DMS79 treated with DMSO at 0.1 percent for 48 hours (cell line): ENCODE results near the gene ZNF107.
"Not testable (repeated sequence)": the region's sequence is repeated elsewhere in the genome, so short reads cannot be mapped to it uniquely, and the experiment has no call there.

ENCODE experiments used
- DNase-seq: peaks from one replicate; lab custom pipeline; 2025; lab: John Stamatoyannopoulos, UW

The ZNF107 gene

DNA sequence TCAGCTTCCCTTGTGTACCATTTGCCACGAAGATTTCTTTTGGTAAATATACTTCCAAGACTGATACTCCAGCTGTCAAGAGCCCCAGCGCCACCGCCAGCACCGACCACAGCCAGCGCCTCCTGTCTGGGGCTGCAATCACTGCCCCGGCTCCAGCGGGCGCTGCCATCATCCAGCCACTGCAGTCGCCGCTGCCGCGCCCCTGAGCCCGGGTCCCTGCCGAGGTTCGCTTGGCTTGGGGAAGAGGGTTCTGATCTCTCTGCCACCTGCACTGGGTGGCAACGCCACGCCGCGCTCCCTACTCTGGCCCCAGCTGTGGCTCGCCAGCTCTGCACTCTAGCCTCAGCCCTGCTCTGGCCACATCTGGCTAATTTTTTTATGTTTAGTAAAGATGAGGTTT lies 70.6 kb downstream of the ZNF107 start:
- no peak for DNase-seq

DNA sequence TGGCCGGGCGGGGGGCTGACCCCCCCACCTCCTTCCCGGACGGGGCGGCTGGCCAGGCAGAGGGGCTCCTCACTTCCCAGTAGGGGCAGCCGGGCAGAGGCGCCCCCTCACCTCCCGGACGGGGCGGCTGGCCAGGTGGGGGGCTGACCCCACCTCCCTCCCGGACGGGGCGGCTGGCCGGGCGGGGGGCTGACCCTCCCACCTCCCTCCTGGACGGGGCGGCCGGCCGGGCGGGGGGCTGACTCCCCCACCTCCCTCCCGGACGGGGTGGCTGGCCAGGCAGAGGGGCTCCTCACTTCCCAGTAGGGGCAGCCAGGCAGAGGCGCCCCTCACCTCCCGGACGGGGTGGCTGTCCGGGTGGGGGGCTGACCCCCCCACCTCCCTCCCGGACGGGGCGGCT lies 72.5 kb downstream of the ZNF107 start:
- DNase-seq, result not testable (repeated sequence)

DNA sequence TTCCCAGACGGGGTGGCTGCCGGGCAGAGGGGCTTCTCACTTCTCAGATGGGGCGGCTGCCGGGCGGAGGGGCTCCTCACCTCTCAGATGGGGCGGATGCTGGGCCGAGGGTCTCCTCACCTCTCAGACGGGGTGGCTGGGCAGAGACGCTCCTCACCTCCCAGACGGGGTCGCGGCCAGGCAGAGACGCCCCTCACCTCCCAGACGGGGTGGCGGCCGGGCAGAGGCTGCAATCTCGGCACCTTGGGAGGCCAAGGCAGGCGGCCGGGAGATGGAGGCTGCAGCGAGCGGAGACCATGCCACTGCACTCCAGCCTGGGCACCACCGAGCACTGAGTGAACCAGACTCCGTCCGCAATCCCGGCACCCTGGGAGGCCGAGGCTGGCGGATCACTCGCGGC lies 73.0 kb downstream of the ZNF107 start:
- DNase-seq, result not testable (repeated sequence)

DNA sequence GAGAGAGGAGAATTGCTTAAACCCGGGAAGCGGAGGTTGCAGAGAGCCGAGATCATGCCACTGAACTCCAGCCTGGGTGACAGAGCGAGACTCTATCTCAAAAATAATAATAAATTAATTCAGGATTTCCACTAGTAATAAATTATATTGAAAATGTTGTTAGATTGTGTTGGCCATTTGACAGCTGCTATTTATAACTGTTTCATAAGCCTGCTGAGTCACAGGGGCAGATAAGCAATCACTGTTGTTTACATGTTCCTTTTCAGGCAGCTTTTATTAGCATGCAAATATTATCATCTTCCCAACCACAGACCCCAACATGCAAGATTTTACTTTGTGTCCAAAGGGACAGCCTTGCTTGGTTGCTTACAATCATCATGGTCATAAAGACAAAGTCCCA lies 78.7 kb downstream of the ZNF107 start:
- DNase-seq, result no peak

DNA sequence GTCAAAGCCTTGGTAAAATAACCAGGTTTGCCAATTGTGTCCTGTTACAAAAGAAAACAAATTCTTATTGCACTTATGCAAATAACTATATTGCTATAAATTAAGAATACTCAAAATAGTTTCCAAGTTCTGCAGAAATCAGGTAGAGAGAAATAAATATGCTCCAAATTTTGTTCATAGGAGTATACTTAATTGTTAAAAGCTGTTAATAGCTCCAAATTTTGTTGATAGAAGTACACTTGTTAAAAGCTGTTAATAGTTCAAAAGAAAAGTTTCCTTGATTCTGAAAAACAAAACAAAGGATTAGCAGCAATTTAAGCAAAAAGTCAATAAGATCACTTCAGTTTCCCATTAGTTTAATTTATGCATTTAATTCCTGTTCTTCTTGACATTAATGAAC lies 81.9 kb downstream of the ZNF107 start:
- no peak for DNase-seq

DNA sequence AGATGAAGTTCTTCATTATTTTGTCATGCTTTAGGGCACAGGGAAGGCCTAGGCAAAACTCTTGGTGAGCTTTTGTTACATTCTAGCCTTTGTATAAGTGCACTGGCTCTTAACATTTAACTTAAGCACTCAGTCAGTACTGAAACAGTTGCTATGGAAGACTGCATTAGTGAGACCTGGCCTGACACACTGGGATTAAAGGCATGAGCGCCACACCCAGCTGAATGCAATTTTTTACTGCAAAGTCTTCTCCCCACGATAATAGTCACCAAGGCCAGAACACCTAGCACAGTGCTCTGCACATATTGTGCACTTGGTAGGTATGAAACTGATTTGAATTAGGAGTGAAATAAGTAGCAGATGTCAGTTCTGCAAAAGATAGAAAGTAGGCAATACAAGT lies 87.1 kb downstream of the ZNF107 start:
- DNase-seq, result no peak

DNA sequence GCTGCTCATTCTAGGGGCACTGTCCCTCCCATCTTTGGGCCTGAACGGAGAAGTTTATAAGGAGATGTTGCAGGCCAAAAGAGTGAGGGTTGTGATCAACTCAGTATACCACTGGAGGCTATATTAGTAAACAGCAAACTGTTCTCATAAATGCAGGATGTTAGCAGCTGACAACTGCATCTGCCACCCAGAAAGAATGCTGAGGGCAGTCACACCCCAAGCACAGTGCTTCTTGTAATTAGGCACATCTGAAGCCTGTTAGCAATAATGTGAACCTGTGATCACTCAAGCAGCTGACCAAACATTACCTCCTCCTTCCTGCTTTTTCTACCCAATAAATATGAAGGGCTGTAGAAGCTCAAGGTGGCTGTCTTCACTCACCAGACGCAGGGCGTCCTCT lies 89.9 kb downstream of the ZNF107 start:
- DNase-seq, result no peak

DNA sequence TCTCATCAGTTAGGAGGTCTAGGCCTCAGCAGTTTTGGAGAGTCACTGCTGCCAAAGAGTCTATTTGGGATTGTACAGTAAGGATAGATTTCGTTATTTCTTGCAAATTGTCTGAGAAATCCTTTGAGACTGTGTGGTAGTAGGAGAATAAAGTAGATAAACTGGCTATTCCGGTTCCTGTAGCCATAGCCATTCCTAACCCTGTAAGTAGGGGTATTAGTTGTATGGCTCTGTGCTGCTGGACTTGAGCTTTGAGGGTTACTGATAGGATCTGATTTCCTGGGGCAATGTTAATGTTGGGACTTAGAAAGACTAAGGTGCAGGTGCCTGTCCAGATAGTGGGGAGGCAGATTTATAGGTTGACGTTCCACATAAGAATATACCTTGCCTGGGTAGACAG lies 92.2 kb downstream of the ZNF107 start:
- no peak for DNase-seq
